NCI-H774 (cell line): ENCODE data around the gene ACP2.
"Not testable (repeated sequence)": the region's sequence is repeated elsewhere in the genome, so short reads cannot be mapped to it uniquely, and the experiment has no call there.

Experiments
- DNase-seq: peaks from one replicate; lab custom pipeline; 2025; lab: John Stamatoyannopoulos, UW

Gene ACP2

DNA sequence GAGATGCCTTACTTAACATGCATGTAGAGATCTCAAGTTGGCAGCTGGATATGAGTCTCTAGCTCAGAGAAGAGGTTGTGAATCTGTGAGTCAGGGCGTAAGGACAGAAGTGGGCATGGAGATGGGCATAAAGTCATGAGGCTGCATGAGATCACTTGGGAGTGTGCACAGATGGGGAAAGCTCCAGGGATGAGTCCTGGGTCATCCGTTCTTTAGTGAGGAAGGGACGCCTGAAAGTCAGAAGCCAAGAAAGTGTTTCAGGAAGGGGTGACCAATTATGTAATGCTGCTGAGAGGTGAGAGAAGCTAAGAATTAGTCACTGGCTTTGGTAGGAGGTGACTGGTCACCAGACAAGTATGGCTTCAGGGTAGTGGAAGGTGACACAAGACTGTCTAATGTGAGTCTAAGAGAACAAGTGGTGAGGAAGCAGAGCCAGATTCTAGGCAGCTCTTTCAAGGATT lies 6.7 kb downstream of the ACP2 start:
- no peak for DNase-seq

DNA sequence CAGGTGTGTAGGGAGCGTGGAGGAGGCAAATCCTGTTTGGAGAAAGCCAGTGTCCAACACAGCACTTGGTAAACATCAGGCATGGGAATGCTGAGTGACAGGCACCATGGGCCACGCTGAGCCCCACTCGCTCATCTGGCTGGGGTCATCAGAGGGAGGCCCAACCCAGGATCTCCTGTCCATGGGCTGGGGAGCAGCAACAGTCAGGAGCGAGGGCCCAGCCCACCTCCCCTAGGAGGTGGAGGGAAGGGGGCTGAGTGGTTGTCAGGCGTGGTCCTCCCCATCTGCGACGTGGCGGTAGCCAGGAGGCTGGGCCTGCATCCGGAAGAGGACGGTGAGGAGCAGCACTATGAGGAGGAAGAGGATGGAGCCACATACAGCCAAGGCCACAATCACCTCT lies 8.8 kb downstream of the ACP2 start:
- no peak for DNase-seq

DNA sequence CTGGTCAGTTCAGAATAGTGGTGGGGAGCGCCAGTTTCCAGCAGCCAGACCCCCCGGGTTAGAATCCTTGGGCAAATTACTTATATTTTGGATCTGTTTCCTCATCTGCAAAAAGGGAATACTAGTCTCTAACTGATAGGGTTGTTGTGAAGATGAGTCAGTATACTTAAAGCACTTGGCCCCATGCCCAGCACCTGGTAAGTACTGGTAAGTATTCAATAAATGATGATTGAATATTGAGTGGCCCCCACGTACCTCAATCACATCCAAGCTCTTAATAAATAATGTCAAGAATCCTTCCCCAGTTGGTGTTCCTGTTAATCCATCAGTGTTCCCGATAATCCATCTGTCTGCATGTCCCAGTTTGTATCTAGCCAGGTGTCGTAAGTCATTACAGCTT lies 12.1 kb downstream of the ACP2 start:
- no peak for DNase-seq

DNA sequence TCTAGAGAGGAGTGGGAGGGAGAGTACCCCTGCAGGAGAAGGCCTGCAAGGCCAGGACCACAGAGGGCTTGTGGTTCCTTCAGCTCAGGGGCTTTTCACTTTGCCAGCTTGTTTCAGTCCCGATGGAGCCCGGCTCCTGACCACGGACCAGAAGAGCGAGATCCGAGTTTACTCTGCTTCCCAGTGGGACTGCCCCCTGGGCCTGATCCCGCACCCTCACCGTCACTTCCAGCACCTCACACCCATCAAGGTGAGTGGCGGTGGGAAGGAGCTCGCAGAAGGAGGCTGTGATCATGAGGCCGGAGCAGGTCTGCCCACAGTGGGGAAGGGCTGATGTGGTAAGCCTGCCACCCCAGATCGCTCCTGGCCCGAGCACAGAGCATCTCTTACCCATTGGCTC lies 13.5 kb downstream of the ACP2 start:
- no peak for DNase-seq

DNA sequence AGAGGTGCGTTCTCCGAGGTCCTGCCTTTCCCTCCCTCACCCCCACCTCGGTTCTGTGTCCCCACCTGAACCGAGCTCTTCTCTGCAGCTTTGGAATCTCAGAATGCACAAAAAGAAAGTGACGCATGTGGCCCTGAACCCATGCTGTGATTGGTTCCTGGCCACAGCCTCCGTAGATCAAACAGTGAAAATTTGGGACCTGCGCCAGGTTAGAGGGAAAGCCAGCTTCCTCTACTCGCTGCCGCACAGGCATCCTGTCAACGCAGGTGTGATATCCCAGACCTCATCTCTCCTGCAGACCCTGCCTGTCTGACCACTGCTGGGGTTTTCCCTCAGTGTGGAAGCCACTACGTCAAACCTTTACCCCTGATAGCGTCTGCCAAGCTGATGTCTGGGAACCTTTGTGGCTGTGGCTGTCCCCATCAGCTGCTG lies 13.9 kb downstream of the ACP2 start:
- peak; percentile 57 for DNase-seq

DNA sequence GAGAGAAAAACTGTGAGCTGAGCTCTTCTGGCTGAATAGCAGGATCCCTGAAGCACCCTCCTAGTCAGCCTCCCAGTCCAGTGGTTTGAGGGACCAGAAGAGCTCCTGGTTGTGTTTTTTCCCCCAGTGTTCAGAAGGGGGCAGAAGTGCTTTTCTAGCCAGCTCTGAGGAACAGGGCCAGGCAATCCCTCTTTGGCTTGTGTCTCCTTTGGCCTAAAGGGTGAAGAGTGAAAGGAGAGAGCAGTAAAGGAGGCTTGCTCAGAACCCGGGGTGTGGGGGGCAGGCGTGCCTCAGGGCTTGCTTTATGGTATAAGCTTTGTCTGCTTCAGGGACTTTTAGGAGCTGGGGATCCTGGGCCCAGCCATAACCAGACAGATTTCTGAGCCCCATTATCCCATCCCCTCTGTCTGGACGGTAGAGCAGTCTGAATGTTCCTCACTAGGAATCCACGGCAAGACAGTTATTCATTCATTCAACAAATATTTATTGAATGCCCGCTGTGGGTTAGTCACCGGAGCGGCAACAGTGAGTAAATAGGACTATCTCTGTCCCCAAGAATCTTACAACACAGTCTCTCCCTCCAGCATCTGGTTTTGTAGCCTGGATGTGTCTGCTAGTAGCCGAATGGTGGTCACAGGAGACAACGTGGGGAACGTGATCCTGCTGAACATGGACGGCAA lies 14.5 kb downstream of the ACP2 start:
- peak; percentile 7 for DNase-seq

DNA sequence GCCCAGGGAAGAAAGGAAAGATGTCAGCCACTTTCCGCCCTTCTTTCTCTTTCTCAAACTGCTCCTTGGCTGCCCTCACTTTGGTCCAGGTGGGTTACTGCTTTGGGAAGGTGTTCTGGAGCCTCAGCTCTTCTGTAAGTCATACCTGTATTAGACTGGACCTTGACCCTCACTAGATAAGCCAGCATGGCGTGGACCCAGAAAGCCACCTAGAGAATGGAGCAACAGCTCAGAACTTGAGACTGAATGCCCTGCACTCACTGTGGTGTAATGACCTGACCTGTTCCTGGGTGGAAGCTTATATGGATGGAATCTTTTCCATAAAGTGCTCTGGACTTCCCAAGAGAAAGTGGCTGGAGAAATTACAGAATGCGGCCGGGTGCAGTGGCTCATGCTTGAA lies 15.6 kb downstream of the ACP2 start:
- DNase-seq: no peak

DNA sequence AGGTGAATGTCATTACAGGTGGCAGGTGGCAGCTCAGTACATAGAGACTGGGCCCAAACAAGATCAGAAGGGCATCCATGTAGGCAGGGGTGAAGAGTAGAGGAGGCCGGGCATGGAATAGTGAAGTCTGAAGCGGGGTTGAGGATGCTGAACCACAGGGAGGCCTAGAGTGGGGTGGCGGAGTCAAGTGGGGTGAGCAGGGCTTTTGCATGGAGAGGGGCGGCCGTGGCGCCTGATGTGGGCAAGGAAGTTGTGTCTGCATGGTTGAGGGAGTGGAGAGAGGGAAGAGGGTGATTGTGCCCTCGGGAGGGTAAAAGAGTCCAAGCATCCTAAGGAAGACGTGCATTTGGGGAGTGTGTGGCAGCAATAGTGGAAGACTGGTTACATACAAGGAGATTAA lies 19.5 kb downstream of the ACP2 start:
- DNase-seq: no peak

DNA sequence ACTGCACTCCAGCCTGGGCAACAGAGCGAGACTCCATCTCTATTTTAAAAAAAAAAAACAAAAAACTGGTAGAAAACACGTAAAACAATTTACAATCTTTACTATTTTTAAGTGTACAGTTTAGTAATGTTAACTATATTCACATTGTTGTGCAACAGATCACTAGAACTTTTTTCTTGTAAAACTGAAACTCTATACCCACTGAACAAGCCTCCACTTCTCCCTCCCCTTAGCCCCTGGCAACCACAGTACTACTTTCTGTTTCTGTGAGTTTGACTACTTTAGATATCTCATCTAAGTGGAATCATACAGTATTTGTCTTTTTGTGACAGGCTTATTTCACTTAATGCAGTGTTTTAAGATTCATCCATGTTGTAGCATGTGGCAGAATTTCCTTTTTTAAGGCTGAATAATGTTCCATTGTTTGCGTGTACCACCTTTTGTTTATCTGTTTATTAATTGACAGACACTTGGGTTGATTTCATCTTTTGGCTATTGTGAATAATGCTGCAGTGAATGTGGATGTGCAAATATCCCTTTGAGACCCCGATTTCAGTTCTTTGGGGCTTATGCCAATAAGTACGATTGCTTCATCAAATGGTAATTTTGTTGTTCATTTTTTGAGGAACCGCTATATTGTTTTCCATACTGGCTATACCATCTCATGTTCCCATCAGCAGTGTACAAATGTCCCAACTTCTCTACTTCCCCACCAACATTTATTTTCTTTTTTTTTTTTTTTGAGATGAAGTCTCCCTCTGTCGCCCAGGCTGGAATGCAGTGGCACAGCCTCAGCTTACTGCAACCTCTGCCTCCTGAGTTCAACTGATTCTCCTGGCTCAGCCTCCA lies 22.8 kb downstream of the ACP2 start:
- no peak for DNase-seq

DNA sequence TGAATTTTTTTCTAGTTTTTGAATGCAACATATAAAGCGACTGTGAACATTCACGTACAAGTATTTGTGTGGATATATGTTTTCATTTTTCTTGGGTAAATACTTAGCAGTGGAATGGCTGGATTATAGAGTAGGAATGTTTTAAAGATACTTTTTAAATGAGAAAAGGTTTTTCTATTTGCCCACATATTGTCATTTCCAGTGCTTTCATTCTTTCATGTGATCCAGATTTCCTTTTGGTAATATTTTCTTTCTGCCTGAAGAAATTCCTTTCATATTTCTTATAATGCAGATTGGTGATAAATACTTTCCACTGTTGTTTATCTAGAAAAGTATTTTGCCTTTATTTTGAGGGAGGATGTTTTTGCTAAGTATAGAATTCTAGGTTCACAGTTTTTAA lies 25.9 kb downstream of the ACP2 start:
- DNase-seq: no peak

DNA sequence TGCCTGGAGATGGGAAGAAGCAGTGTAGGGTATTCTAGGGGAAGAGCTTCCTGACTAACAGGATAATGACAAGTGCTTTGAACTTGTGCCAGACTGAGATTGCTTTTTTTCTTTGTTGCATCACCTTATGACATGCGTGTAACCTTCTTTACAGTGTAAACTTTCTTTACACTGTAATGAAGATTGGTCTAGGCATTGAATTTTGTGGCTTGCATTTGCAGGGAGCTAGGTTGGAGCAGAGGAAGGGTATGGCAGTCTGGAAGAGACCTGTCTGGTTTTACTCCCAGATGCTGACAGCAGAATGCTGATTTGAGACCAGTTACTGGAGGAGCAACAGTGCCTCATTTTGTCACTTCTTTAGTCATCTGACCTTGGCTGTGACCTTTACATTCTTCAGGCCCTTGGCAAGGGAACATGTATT lies 28.2 kb downstream of the ACP2 start:
- DNase-seq: no peak

DNA sequence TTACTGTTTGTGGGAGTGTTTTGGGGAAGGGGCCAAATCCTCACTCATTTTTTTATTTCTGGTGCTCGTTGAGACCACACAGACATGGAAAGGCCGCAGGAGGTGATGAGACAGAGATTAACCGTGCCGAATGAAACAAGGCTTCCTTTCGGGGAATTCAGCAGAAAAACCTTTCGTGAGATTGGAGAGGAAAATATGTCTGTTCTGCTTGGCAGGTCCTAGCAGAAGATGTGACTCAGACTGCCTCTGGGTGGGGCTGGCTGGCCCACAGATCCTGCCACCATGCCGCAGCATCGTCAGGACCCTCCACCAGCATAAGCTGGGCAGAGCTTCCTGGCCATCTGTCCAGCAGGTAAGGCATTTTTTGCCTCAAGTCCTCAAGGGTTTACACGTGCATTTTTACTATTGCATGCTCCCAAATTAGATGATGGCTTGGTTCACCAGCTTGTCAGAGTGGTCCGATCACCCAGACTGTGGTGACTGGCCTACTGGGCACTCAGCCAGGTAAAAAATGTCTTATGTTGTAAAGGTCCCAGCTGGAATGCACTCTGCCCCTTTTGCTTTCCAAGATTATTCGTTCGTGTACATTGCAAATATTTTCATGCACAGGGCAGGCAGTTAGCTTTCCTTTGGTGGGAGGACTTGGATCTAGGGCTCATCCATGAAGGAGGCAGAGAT lies 32.4 kb downstream of the ACP2 start:
- no peak for DNase-seq

DNA sequence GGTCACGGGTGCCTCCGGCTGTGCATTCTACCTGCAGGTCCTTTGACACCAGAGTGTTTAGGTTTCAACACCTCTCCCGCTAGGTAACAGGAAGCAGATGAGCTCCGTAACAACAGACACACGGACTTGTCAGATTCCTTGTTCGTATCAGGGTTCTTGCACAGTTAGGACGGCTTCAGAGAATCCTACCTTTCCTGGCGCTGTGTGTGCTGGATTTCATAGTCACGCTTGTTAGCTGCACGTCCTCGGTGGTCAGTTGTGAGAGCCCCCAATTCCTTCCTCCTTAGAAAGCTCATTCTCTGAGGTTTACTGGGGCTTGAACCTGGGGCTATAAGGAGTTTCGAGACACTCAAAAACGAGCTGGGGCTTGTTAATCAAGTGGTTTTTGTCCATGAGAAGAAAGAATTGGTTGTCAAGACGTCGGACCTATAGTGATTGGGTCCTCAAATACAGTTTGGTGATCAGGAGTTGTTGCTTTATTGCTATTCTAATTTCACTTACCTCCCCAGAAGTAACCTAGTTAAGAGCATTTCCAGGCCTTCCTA lies 33.2 kb downstream of the ACP2 start:
- no peak for DNase-seq

DNA sequence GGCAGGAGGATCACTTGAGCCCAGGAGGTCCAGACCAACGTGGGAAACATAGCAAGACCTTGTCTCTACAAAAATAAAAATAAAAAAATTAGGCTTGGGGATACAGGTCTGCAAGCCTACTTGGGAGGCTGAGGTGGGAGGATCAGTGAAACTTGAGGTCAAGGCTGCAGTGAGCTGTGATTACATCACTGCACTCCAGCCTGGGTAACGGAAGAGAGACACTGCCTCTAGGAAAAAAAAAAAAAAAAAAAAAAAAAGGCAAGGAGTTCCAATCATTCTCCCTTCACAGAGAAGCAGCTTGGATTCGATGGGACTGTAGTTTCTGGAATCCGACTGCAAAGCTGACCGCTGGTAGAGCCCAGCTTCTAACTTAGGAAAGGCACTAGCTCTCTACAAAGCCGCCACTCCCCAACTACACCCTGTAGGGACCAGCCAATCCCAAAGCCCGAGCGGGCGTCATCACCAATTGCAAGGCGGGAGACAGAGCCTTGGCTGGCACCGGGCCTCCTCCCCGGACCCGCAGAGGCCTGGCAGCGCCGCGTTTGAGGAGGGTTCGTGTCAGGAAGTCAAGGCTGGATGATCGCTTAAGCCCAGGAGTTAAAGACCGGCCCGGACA lies 34.6 kb downstream of the ACP2 start:
- peak; percentile 90 for DNase-seq

DNA sequence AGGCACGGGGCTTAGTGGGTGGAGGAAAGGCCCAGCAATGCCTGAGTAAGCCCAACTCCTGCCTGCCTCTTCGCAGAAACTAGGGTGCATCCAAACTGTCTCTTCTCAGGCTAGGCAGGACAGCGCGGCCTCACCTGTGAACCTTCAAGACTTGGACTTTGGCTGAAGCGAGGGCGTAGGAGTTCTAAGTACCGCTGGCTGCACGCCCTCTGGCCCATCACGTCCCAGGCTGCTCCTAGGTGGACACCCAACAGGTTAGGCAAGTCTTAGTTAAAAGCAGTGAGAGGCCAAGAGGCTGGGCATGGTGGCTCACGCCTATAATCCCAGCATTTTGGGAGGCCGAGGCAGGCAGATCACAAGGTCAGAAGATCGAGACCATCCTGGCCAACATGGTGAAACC lies 35.7 kb downstream of the ACP2 start:
- no peak for DNase-seq

DNA sequence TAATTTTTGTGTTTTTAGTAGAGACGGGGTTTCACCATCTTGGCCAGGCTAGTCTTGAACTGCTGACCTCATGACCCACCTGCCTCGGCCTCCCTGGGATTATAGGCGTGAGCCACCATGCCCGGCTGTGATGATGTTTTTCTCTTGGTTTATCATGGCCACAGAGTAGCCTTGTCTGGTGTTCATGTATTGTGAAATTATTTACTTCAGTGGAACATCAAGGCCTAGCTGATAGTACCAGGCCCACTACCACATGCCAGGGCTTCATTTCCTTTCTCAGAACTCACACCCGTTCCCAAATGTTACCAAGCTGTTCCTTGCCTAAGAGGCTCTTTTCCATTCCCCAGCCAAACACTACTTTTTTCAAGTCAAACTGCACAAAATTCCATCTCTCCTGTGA lies 40.0 kb downstream of the ACP2 start:
- DNase-seq: no peak

DNA sequence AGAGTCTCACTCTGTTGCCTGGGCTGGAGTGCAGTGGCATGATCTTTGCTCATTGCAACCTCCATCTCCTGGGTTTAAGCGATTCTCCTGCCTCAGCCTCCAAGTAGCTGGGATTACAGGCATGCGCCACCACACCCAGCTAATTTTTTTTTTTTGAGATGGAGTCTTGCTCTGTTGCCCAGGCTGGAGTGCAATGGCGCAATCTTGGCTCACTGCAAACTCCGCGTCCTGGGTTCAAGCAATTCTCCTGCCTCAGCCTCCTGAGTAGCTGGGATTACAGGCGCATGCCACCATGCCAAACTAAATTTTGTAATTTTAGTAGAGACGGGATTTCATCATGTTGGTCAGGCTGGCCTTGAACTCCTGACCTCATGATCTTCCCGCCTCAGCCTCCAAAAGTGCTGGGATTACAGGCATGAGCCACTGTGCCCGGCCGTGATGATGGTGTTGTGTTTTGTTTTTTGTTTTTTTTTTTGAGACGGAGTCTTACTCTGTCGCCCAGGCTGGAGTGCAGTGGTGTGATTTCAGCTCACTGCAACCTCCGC lies 40.5 kb downstream of the ACP2 start:
- not testable (repeated sequence) for DNase-seq

DNA sequence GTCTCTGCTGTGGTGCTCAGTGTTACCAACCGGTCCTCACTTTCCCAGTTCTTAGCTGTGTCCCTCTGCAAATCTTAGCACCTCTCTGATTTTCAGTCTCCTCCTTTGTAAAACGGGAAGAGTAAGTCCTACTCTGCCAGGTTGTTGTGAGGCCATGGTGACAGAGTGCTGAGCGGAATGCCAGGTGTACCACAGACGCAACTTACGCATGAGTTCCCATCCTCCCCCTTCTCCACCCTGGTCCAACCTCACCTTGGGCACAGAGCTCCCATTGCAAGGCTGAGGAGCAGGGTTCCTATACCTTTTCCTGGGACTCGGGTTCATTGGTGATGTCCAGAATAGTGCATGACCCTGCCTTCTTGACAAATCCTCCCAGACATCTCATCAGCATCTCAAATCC lies 41.2 kb downstream of the ACP2 start:
- DNase-seq: no peak

DNA sequence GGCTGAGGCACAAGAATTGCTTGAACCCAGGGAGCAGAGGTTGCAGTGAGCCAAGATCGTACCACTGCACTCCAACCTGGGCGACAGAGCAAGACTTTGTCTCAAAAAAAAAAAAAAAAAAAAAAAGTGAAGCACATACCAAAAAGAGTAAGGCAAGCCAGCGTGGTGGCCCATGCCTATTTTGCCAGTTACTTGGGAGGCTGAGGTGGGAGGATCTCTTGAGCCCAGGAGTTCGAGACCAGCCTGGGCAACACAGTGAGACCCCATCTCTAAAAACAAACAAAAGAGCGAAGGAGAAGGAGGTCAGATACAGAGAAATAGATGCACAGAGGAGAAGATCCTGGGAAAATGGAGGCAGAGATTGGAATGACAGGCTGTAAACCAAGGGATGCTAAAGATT lies 42.0 kb downstream of the ACP2 start:
- DNase-seq: not testable (repeated sequence)

DNA sequence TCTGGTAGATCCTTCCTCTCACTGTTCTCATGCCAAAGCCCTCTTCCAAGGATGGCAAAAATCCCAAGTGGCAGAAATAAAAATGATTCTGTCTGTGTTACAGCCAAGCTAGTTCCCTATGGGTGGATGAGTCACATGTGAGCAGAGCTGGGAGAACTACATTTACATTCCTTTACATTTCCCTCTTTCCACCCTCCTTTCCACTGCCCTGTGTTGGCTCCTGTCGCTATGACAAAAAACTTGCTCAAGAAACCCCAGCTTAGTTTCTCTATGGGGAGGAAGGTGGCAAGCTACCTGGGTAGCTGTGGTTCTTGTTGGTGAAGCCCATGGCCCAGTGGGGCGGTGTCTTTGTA lies 44.0 kb downstream of the ACP2 start:
- no peak for DNase-seq

DNA sequence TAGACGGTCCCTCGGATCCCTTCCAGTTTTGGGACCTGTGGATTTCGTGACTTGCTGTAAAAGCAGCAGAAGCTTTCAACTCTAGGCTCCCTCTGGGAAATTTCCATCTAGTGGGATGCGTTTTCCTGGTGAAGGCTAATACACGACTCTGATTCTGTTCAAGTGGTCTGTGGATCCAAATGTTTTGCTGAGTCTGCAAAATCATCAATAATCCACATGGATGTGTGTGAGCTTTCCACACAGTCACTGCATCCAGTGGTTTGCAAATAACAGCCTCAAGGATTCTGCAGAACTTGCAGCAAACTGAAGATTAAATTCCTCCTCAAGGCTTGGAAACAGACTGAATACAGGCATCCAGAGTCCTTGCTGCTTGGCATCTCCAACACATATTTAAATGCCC lies 46.0 kb downstream of the ACP2 start:
- no peak for DNase-seq

DNA sequence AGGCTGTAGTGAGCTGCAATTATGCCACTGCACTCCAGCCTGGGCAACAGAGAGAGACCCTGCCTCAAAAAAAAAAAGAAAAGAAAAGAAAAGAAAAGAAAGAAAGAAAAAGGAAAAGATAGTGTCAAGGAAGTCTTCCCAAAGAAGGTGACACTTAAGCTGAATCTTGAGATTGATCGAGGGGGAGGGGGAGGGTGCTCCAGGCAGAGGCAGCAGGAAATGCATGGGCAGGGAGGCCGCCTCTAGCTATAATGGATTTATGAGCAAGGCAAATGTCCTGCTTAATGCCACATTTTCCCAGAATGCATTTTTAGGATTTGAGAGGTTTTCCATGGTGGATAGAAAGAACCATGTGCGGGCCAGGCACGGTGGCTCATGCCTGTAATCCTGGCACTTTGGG lies 47.6 kb downstream of the ACP2 start:
- DNase-seq: no peak
